Stimulated activated CD4-positive, alpha-beta T cell treated with anti-CD3 and anti-CD28 coated beads, Interleukin-1b, Interleukin-23, amount 100 ng/mL, for 24 hours (primary cell): ENCODE measurements around the gene TSSK1B.
"Not testable (repeated sequence)": the region's sequence is repeated elsewhere in the genome, so short reads cannot be mapped to it uniquely, and the experiment has no call there.

ENCODE experiments used
- DNase-seq, 4 experiments: peaks; one replicate each; pipeline ENCODE4 v3.0.0-alpha.2; 2020; ENCODE audit warnings: low read depth in 4 of 4, low spot score in 1 of 4

TSSK1B gene, protein sequence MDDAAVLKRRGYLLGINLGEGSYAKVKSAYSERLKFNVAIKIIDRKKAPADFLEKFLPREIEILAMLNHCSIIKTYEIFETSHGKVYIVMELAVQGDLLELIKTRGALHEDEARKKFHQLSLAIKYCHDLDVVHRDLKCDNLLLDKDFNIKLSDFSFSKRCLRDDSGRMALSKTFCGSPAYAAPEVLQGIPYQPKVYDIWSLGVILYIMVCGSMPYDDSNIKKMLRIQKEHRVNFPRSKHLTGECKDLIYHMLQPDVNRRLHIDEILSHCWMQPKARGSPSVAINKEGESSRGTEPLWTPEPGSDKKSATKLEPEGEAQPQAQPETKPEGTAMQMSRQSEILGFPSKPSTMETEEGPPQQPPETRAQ

DNA sequence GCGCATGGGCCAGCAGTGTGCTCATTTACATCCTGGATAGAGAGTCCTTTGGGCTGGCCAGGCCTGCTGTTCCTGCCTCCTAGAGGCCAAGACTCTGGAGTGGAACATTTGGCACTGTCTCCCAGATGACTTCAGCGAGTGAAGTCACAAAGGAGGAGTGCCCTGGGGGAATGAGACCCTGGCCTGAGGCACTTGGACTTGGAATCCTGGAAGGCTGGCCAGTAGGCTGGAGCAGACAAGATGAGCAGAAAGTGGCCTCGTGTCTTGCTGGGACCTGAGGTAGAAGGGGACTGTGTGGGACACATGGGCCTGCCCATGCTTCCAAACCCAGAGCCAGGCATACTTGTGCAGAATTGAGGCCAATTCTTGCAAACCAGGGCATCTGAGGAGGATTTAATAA, at the start of gene TSSK1B:
Gene TSSK1B, minus strand, starts transcription at position 101 of the 400 bp plus-strand sequence. CDS start 150 bp downstream, outside the sequence.
- no peak for DNase-seq

DNA sequence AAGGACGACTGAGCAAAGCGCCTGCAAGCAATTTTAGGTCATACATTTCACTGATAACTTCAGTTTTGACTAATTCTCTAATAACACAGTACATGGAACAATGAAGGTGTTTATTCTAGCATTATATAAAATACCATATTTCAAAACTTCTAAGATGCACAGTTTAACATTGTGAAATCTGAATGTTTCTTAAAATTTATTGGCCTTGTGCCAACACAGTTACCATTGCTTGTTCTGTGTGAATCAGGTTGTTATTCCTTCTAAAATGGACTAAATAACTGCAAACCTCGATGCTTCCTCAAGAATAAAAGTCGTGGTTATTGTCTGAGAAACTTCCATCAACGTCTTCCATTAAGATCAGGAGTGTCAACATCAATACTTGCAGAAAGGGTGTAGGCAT, 45.5 kb upstream of the TSSK1B start:
- no peak for DNase-seq

GRCh38 chr5:113478691-113479090, 43.9 kb upstream of the TSSK1B start:
- DNase-seq = no peak

DNA sequence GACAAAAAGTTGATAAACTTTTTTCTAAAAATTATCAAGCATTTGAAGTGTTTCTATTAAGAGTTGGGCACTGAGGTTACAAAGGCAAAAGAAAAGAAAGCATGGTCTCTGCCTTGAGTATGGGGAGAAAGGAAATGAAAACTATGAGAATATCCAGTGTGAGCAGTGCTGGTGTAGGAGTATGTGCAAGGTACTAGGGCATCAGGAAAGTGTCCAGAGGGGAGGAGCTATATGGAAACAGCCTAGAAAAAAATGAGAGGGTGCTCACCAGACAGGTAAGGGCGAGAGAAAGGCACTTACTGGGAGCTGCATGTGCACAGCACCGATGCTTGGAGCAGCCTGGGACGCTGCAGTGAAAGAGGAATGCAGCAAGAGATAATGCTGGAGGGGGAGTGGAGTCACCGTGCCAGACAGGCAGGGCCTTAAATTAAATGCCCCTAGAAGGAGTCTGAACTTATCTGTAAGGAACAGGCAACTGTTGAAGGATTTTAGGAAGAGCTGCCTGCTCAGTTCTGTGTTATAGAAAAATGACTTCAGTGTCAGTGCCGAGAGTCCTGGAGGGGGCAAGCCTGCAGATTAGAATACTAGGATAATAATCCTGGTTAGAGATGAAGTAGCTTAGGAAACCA, 39.4 kb upstream of the TSSK1B start:
- DNase-seq = no peak

- DNase-seq = no peak
Measured at GRCh38 chr5:113463032-113463431, 28.2 kb upstream of the TSSK1B start.

DNA sequence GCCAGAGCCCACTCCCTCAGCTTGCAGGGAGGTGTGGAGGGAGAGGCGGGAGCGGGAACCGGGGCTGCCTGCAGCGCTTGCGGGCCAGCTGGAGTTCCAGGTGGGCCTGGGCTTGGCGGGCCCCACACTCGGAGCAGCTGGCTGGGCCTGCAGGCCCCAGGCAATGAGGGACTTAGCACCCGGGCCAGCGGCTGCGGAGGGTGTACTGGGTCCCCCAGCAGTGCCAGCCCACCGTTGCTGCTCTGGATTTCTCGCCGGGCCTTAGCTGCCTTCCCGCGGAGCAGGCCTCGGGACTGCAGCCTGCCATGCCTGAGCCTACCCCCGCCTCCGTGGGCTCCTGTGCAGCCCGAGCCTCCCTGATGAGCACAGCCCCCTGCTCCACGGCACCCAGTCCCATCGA, 22.3 kb upstream of the TSSK1B start:
- not testable (repeated sequence) for DNase-seq

- DNase-seq = no peak
Measured at GRCh38 chr5:113452941-113453340, 18.2 kb upstream of the TSSK1B start.

DNA sequence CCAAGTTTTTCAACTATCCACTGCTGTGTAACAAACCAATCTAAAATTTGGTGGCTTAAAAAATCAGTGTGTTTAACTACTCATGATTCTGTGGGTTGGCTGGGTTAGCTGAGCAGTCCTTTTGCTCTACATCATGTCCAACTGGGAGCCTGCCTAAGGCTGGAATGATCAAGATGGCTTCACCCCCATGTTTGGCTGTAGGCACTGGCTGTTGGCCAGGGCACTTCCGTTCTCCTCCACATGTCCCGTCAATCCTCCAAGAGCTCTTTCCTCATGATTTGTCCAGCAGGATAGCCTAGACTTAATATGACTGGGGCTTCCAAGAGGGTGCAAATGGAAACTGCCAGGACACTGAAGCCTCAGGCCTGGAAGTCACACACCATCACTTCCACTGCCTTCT, 17.0 kb upstream of the TSSK1B start:
- no peak for DNase-seq

GRCh38 chr5:113450929-113451328, 16.1 kb upstream of the TSSK1B start:
- no peak for DNase-seq

GRCh38 chr5:113450462-113450861, 15.7 kb upstream of the TSSK1B start:
- DNase-seq = no peak

DNA sequence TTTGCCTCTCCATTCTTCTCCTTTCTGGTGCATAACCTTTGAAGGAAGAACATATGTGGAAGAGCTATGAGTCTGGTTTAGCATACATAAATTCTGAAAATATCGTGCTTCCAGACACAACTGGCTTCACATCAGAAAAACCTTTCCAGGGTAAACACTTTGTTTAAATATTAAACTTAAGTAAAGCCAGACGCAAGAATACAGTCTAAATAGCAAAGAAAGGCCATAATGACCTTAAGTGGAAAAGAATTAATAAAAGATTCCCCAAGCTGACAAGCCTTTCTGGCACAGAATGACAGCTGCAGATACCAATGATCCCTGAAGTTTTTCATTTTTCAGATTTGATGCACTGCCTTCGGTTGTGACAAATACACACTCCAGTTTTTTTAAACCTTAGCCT, 13.5 kb upstream of the TSSK1B start:
- DNase-seq = no peak

DNA sequence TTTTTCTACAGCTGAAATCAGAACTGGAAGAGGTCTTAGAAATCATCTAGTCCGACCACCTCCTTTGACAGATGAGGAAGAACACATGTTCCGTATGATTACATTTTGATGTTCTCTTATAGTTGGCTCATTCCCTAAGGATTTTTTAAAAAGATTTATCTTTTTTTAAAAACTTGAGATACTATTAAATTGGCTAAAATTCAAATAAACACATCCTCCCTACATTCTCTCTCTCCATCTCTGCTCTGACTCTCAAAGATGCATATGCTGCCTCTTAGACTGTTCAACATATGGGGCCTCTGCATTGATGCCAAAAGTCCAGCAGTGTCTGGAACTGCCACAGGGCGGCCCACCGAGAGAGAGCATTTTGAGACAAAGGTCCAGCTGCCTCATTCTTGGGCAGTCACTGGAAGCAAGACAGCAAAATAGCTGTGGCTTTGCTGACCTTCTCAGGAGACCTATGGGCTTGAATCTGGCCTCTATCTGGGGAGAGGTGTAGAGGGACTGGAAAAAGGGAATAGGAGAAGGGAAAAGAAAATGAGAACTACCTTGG, 12.8 kb upstream of the TSSK1B start:
- DNase-seq = no peak

- no peak for DNase-seq
Measured at GRCh38 chr5:113446358-113446927, 11.7 kb upstream of the TSSK1B start.

DNA sequence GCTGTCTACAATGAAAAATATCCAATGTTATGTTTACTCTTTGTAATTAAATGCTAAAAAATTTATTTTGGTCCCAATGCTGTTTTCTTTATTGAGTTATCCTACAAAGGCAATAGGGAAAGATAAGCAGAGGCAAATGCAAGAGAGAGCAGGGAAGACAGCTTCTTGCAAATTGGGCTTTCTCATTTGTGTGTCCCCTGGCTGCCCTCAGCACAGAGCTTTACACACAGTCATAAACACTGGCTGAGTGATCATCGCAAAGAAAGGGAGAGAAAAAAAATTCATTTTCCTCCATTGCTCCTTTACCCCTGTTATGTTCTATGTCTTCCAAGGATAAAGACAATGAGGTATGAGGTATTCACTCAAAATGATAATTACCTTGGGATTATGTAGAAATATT, 2.3 kb upstream of the TSSK1B start:
- no peak for DNase-seq

DNA sequence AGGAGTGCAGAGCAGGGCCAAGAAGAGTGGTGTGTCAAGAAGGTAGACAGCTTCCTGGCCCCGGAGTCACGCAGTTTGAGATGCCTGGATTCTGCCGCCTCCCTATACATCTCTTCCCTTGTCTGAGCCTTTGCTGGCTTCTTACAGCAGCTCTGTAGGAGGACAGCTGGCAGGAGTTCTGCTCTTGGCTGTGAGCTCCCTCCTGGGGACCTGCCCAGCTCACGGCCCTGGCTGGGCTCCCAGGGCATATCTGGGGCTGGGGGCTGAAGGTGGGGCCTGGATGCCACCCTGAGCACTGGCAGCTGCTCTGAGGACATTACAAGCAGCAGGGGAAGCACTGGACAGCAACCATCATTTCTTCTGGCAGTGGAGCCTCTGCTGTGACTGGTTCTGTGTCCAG, 786 bp upstream of the TSSK1B start:
- no peak for DNase-seq

GRCh38 chr5:113433862-113434612, 752 bp downstream of the TSSK1B start:
- DNase-seq = no peak

DNA sequence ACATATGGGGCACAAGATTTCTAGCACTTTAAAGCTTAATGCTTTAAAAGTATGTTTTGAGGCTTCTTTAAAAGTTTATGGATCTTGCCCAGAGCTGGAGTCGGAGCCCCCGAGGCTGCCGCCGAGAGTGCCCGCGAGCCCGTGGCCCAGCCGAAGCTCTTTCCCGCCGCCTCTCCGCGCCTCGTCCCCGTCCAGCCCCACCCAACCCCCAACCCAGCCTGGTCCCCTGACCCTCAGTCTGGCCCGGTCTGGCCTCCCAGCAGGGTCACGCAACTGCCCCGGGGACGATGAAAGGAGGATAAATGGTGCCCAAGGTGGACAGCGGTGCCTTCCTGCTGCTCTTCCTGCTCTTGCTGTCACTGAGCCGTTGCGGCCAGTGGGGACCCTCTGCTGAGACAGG, 1.7 kb downstream of the TSSK1B start:
- DNase-seq = no peak

DNA sequence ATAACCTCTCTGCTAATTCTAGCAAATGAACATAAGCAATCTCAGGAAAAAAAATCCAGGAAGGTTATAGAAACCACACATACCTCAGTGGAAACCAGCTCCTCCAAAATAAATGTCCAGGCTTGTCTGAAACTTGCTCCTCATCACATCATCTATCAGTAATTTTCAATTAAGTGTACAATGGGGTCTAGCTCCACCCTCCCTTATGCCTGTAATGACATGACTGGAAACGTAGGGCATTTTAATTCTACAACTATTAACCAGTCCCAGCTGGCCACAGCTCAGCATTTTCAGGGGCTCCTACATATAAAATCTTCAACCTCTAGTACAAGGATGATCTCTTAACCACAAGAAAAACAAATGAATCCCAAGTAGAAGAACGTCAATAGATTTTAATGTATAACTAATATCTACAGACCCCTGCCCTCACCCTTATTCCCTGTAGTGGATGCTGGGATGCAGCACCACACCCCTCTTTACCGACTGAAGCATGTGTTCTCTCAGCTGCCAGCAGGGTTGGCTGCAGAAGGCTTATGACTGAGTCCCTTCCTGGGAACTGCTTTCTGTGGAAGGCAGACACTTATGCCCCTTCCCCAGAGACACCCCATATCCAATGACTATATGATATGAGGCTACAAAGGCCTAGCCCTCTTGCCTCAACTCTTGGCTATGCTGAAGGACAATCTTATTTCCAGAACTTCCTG, 6.8 kb downstream of the TSSK1B start:
- DNase-seq = no peak

GRCh38 chr5:113425909-113426308, 8.9 kb downstream of the TSSK1B start:
- no peak for DNase-seq

DNA sequence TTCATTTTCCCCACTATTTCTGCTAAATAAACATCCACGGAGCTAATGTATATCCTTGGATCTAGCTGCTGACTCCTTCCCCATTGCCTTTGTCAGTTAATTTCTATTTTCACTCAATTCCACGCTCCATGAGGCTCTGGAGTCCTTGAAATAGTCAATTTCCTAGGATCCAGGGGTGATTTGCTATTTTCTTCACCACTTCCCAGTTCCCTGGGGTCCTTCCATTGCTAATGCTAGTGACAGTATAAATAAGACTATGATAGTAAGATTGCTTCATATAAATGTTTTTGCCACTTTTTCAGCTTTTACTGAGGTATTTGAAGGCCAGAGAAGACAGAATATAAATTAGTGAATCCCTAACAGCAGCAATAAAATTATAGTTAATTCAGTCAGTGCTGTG, 13.1 kb downstream of the TSSK1B start:
- DNase-seq = no peak

GRCh38 chr5:113405530-113405929, 29.3 kb downstream of the TSSK1B start:
- DNase-seq = no peak
